ENCODE measurements around the gene PATJ. TPM values are rescaled to one million over a fixed set of nuclear protein-coding genes. Genes with fewer than 3 reads are reported as not detected.
A peak's percentile ranks its signal among the peaks of the same experiment; 100 is the strongest.

The PATJ gene
- total RNA-seq, 1 experiment from 2014 or later, result 57.9 TPM

DNA sequence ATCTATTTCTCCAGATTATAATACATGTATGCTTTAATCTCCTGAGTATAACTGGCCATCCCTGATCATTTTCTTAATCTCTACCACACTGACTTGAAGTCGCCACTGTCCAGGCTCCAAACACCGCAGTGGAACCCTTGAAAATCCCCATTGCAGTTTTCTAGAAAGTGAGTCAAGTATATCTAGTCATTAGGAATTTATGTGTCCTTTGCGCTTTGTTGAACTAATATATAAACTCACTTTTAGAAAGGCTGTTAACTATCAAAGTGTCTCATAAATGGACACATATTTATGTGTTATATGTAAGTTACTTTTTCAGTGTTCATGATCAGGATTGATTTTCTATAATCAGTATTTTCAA, 211.5 kb downstream of the PATJ start:
- CTCF ChIA-PET, result no interaction called here

DNA sequence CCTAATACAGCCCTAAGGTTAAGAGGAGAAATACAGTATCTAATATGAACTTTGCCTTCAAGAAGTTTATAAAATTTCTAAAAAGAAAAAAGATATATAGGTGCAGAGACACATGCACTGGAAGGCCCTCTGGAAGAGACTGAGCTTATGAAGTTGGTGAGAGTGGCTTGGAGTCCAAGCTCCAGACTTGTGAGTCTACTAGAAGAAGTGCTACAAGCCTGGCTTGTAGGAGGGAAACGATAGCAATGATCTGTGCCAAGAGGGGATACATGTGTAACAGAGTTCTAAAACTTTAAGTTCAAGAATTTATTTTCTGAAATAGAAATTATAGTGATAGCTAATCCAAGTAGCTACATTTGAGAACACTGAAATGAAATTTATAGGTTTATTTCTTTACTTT, 213.0 kb downstream of the PATJ start:
- Mint-ChIP-seq H3K36me3 (no peaks in the 10 kb centered on the region), H3K4me1 (peaks cover 60% of the 10 kb centered on the region), H3K27me3 (ENCODE audit: low read depth) (no peaks in the 10 kb centered on the region), H3K9me3 (no peaks in the 10 kb centered on the region), H3K27ac (no peak overlapping the region; the same call in 1 of the 2 replicates), H3K4me3 (no peak overlapping the region)
- ATAC-seq (no peak), DNase-seq (ENCODE audit: low spot score) (no peak)
- POLR2A ChIA-PET, result no interaction called here
- CTCF ChIA-PET, result no interaction called here
- no peak for TF ChIP-seq ZNF416 (CRISPR knock-in tag; IDR thresholded peaks at IDR 0.05)
- no peak for TF ChIP-seq IRF2 (CRISPR knock-in tag; IDR thresholded peaks at IDR 0.05; ENCODE audit: borderline replicate concordance, low read depth)
- no peak for TF ChIP-seq TEAD4 (CRISPR knock-in tag; IDR thresholded peaks at IDR 0.05)
- no peak for TF ChIP-seq MXD4 (CRISPR knock-in tag; IDR thresholded peaks at IDR 0.05; ENCODE audit: borderline replicate concordance)
- no peak for TF ChIP-seq ZNF396 (CRISPR knock-in tag; IDR thresholded peaks at IDR 0.05; ENCODE audit: borderline replicate concordance)
- TF ChIP-seq ZNF423 (CRISPR knock-in tag; IDR thresholded peaks at IDR 0.05), result no peak
- TF ChIP-seq, protein P1, sequence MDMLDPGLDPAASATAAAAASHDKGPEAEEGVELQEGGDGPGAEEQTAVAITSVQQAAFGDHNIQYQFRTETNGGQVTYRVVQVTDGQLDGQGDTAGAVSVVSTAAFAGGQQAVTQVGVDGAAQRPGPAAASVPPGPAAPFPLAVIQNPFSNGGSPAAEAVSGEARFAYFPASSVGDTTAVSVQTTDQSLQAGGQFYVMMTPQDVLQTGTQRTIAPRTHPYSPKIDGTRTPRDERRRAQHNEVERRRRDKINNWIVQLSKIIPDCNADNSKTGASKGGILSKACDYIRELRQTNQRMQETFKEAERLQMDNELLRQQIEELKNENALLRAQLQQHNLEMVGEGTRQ (CRISPR knock-in tag; IDR thresholded peaks at IDR 0.05), result no peak
- TF ChIP-seq TP53 (CRISPR knock-in tag; IDR thresholded peaks at IDR 0.05), result no peak
- TF ChIP-seq NFYB (CRISPR knock-in tag; conservative IDR thresholded peaks at IDR 0.05; ENCODE audit: low read depth), result no peak
- no peak for TF ChIP-seq CBFB (CRISPR knock-in tag; IDR thresholded peaks at IDR 0.05; ENCODE audit: low read depth)
- TF ChIP-seq, protein P2, sequence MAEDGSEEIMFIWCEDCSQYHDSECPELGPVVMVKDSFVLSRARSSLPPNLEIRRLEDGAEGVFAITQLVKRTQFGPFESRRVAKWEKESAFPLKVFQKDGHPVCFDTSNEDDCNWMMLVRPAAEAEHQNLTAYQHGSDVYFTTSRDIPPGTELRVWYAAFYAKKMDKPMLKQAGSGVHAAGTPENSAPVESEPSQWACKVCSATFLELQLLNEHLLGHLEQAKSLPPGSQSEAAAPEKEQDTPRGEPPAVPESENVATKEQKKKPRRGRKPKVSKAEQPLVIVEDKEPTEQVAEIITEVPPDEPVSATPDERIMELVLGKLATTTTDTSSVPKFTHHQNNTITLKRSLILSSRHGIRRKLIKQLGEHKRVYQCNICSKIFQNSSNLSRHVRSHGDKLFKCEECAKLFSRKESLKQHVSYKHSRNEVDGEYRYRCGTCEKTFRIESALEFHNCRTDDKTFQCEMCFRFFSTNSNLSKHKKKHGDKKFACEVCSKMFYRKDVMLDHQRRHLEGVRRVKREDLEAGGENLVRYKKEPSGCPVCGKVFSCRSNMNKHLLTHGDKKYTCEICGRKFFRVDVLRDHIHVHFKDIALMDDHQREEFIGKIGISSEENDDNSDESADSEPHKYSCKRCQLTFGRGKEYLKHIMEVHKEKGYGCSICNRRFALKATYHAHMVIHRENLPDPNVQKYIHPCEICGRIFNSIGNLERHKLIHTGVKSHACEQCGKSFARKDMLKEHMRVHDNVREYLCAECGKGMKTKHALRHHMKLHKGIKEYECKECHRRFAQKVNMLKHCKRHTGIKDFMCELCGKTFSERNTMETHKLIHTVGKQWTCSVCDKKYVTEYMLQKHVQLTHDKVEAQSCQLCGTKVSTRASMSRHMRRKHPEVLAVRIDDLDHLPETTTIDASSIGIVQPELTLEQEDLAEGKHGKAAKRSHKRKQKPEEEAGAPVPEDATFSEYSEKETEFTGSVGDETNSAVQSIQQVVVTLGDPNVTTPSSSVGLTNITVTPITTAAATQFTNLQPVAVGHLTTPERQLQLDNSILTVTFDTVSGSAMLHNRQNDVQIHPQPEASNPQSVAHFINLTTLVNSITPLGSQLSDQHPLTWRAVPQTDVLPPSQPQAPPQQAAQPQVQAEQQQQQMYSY (CRISPR knock-in tag; IDR thresholded peaks at IDR 0.05), result no peak
- TF ChIP-seq ZBTB21 (CRISPR knock-in tag; IDR thresholded peaks at IDR 0.05; ENCODE audit: borderline replicate concordance), result no peak
- TF ChIP-seq, protein P3, sequence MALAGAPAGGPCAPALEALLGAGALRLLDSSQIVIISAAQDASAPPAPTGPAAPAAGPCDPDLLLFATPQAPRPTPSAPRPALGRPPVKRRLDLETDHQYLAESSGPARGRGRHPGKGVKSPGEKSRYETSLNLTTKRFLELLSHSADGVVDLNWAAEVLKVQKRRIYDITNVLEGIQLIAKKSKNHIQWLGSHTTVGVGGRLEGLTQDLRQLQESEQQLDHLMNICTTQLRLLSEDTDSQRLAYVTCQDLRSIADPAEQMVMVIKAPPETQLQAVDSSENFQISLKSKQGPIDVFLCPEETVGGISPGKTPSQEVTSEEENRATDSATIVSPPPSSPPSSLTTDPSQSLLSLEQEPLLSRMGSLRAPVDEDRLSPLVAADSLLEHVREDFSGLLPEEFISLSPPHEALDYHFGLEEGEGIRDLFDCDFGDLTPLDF (CRISPR knock-in tag; IDR thresholded peaks at IDR 0.05), result no peak
- TF ChIP-seq FOXJ3 (CRISPR knock-in tag; IDR thresholded peaks at IDR 0.05; ENCODE audit: borderline replicate concordance), result no peak
- no peak for TF ChIP-seq JAZF1 (CRISPR knock-in tag; IDR thresholded peaks at IDR 0.05)

More for the DNA sequence above, 211.5 kb downstream of the PATJ start:
- peaks cover 60% of the 10 kb centered on the region for H3K4me1 Mint-ChIP-seq
- peak overlapping the region; percentile 75; the same call in 1 of the 2 replicates for H3K27ac Mint-ChIP-seq
- no peak overlapping the region for H3K4me3 Mint-ChIP-seq
- TF ChIP-seq NR2C2 (CRISPR knock-in tag; IDR thresholded peaks at IDR 0.05) (no peak), ZNF317 (CRISPR knock-in tag; IDR thresholded peaks at IDR 0.05; ENCODE audit: borderline replicate concordance, low read depth) (no peak), FOXK1 (CRISPR knock-in tag; IDR thresholded peaks at IDR 0.05) (no peak), GRHL2 (CRISPR knock-in tag; IDR thresholded peaks at IDR 0.05; ENCODE audit: insufficient replicate concordance, severe bottlenecking) (no peak), ETV6 (CRISPR knock-in tag; IDR thresholded peaks at IDR 0.05) (no peak), SMAD4 (CRISPR knock-in tag; IDR thresholded peaks at IDR 0.05) (no peak), ELF4 (CRISPR knock-in tag; IDR thresholded peaks at IDR 0.05; ENCODE audit: low read depth) (no peak), RELA (CRISPR knock-in tag; IDR thresholded peaks at IDR 0.05; ENCODE audit: borderline replicate concordance) (no peak), CREB1 (CRISPR knock-in tag; IDR thresholded peaks at IDR 0.05) (no peak), JUN (CRISPR knock-in tag; IDR thresholded peaks at IDR 0.05) (no peak)
- TF ChIP-seq, protein P4, sequence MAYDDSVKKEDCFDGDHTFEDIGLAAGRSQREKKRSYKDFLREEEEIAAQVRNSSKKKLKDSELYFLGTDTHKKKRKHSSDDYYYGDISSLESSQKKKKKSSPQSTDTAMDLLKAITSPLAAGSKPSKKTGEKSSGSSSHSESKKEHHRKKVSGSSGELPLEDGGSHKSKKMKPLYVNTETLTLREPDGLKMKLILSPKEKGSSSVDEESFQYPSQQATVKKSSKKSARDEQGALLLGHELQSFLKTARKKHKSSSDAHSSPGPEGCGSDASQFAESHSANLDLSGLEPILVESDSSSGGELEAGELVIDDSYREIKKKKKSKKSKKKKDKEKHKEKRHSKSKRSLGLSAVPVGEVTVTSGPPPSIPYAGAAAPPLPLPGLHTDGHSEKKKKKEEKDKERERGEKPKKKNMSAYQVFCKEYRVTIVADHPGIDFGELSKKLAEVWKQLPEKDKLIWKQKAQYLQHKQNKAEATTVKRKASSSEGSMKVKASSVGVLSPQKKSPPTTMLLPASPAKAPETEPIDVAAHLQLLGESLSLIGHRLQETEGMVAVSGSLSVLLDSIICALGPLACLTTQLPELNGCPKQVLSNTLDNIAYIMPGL (CRISPR knock-in tag; IDR thresholded peaks at IDR 0.05), result no peak
- TF ChIP-seq, protein P5, sequence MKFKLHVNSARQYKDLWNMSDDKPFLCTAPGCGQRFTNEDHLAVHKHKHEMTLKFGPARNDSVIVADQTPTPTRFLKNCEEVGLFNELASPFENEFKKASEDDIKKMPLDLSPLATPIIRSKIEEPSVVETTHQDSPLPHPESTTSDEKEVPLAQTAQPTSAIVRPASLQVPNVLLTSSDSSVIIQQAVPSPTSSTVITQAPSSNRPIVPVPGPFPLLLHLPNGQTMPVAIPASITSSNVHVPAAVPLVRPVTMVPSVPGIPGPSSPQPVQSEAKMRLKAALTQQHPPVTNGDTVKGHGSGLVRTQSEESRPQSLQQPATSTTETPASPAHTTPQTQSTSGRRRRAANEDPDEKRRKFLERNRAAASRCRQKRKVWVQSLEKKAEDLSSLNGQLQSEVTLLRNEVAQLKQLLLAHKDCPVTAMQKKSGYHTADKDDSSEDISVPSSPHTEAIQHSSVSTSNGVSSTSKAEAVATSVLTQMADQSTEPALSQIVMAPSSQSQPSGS (CRISPR knock-in tag; IDR thresholded peaks at IDR 0.05; ENCODE audit: borderline replicate concordance, low read depth), result no peak
- TF ChIP-seq, protein P1 (CRISPR knock-in tag; IDR thresholded peaks at IDR 0.05), result no peak
- TF ChIP-seq, protein P6, sequence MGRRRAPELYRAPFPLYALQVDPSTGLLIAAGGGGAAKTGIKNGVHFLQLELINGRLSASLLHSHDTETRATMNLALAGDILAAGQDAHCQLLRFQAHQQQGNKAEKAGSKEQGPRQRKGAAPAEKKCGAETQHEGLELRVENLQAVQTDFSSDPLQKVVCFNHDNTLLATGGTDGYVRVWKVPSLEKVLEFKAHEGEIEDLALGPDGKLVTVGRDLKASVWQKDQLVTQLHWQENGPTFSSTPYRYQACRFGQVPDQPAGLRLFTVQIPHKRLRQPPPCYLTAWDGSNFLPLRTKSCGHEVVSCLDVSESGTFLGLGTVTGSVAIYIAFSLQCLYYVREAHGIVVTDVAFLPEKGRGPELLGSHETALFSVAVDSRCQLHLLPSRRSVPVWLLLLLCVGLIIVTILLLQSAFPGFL (CRISPR knock-in tag; IDR thresholded peaks at IDR 0.05; ENCODE audit: borderline replicate concordance), result no peak
- TF ChIP-seq, protein P7, sequence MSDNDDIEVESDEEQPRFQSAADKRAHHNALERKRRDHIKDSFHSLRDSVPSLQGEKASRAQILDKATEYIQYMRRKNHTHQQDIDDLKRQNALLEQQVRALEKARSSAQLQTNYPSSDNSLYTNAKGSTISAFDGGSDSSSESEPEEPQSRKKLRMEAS (CRISPR knock-in tag; IDR thresholded peaks at IDR 0.05), result no peak
- DNase-seq (ENCODE audit: low spot score), result no peak
- no peaks in the 10 kb centered on the region for H3K27me3 Mint-ChIP-seq (ENCODE audit: low read depth)
- POLR2A ChIA-PET, result no interaction called here
- no peaks in the 10 kb centered on the region for H3K9me3 Mint-ChIP-seq
- no peak for ATAC-seq
- H3K36me3 Mint-ChIP-seq, result no peaks in the 10 kb centered on the region

All from WTC11 (cell line).